Upper lobe of right lung (tissue), 1 donor: ENCODE measurements around the gene NMNAT2. TPM values are rescaled to one million over a fixed set of nuclear protein-coding genes. Genes with fewer than 3 reads are reported as not detected.

Source experiments
- ATAC-seq: fragments of 200-7000 bp; cut with Tn5 transposase; one replicate; pipeline ENCODE4 v1.9.1; 2020; ENCODE audit warnings: mild to moderate bottlenecking, moderate library complexity
- DNase-seq: peaks from one replicate; pipeline ENCODE4 v3.0.0-alpha.2; 2020
- H3K27ac ChIP-seq: fragments of 200-600 bp; one replicate; pipeline ENCODE4 v1.8.0; 2022
- H3K27me3 ChIP-seq: fragments of 200-600 bp; one replicate; pipeline ENCODE4 v1.8.0; 2022; ENCODE audit warnings: mild to moderate bottlenecking
- H3K36me3 ChIP-seq: fragments of 200-600 bp; one replicate; pipeline ENCODE4 v1.8.0; 2022
- H3K4me1 ChIP-seq: fragments of 200-600 bp; one replicate; pipeline ENCODE4 v1.8.0; 2022
- H3K4me3 ChIP-seq: fragments of 200-600 bp; one replicate; pipeline ENCODE4 v1.8.0; 2022; ENCODE audit warnings: mild to moderate bottlenecking
- H3K9me3 ChIP-seq: fragments of 200-600 bp; one replicate; pipeline ENCODE4 v1.8.0; 2022
- CTCF ChIP-seq: fragments of 200-600 bp; IDR thresholded peaks from one replicate; pipeline ENCODE4 v1.8.0; 2022; ENCODE audit warnings: antibody characterized with exemption
- intact Hi-C: fragments of 100-400 bp; cut with DNase I; formaldehyde crosslinking; loops from one replicate; pipeline ENCODE4 v1.11.0; 2022
- total RNA-seq: library from RNA; stranded (reverse); fragmentation: NEBNext Ultra II Directional; extraction: Animal tissue kit (Norgen Biotek cat#: 25700); gene quantifications from one replicate; pipeline ENCODE4 v1.2.1, GENCODE V29; 2021
- donor health status: DM: no; HTN: yes; CAD: no; lungs with severe emphysema.

NMNAT2 gene
- total RNA-seq, 1 donor from 2014 or later: 0.38 TPM

GRCh38 chr1:183219616-183220009 is 198.6 kb downstream of the NMNAT2 start:
- no peaks in the 10 kb centered on the region for H3K9me3 ChIP-seq
- intact Hi-C loops: loop anchor here (10.0 kb wide), 1 partner anchor 255 kb away; no protein-coding TSS in a partner anchor
- no peak overlapping the region for H3K4me3 ChIP-seq
- DNase-seq (no peak), ATAC-seq (no peak)
- TF ChIP-seq CTCF: no peak
- no peak overlapping the region for H3K27ac ChIP-seq
- H3K4me1 ChIP-seq: peaks cover 16% of the 10 kb centered on the region
- H3K36me3 ChIP-seq: no peaks in the 10 kb centered on the region
- H3K27me3 ChIP-seq: no peaks in the 10 kb centered on the region

GRCh38 chr1:183218971-183219615 is 199.1 kb downstream of the NMNAT2 start:
- Histone ChIP-seq H3K36me3 (no peaks in the 10 kb centered on the region), H3K4me1 (peaks cover 16% of the 10 kb centered on the region), H3K27me3 (no peaks in the 10 kb centered on the region), H3K27ac (peak overlapping the region; percentile 31), H3K4me3 (no peak overlapping the region), H3K9me3 (no peaks in the 10 kb centered on the region)
- no peak for TF ChIP-seq CTCF
- ATAC-seq (peak; percentile 73), DNase-seq (no peak)
- intact Hi-C loops: no loop called here

- ATAC-seq (peak; percentile 10), DNase-seq (no peak)
- intact Hi-C loops: no loop called here
- Histone ChIP-seq H3K4me3 (no peak overlapping the region), H3K9me3 (no peaks in the 10 kb centered on the region), H3K4me1 (peaks cover 16% of the 10 kb centered on the region), H3K27me3 (no peaks in the 10 kb centered on the region), H3K36me3 (no peaks in the 10 kb centered on the region), H3K27ac (peak overlapping the region; percentile 31)
- no peak for TF ChIP-seq CTCF
Measured at GRCh38 chr1:183218027-183218618, 200.1 kb downstream of the NMNAT2 start.

GRCh38 chr1:183215936-183216335 is 202.2 kb downstream of the NMNAT2 start:
- no peak for TF ChIP-seq CTCF
- H3K27ac ChIP-seq: no peak overlapping the region
- no peaks in the 10 kb centered on the region for H3K36me3 ChIP-seq
- H3K9me3 ChIP-seq: no peaks in the 10 kb centered on the region
- ATAC-seq (no peak), DNase-seq (no peak)
- no peaks in the 10 kb centered on the region for H3K27me3 ChIP-seq
- H3K4me3 ChIP-seq: no peak overlapping the region
- intact Hi-C loops: no loop called here
- H3K4me1 ChIP-seq: peaks cover 16% of the 10 kb centered on the region

GRCh38 chr1:183215076-183215720 is 203.0 kb downstream of the NMNAT2 start:
- ATAC-seq (no peak), DNase-seq (no peak)
- H3K27me3 ChIP-seq: no peaks in the 10 kb centered on the region
- H3K4me3 ChIP-seq: no peak overlapping the region
- H3K4me1 ChIP-seq: peaks cover 16% of the 10 kb centered on the region
- TF ChIP-seq CTCF: no peak
- no peaks in the 10 kb centered on the region for H3K36me3 ChIP-seq
- intact Hi-C loops: no loop called here
- no peak overlapping the region for H3K27ac ChIP-seq
- no peaks in the 10 kb centered on the region for H3K9me3 ChIP-seq
